MM.1S (cell line): Measurements from ENCODE around the gene RSBN1.

Source experiments
- DNase-seq: peaks from one replicate; pipeline ENCODE4 v3.0.0-alpha.2; 2015
- H2AFZ ChIP-seq: fragments of 300-600 bp; sonication (generic); 2 replicates; pipeline ENCODE4 v1.6.0; 2016; ENCODE audit warnings: antibody characterized with exemption, low read length
- H3F3A ChIP-seq: fragments of 300-600 bp; sonication (generic); 2 replicates; pipeline ENCODE4 v1.6.1; 2016; ENCODE audit warnings: mild to moderate bottlenecking, antibody characterized with exemption, low read length, moderate library complexity, mixed read lengths; ENCODE audit not compliant: insufficient read depth
- H3K27ac ChIP-seq: fragments of 300-600 bp; sonication (generic); 2 replicates; pipeline ENCODE4 v1.5.1; 2016; ENCODE audit warnings: mild to moderate bottlenecking, low read length
- H3K27me3 ChIP-seq: fragments of 300-600 bp; sonication (generic); replicated peaks from 2 replicates; pipeline ENCODE4 v1.6.0; 2016; ENCODE audit warnings: low read length; ENCODE audit not compliant: insufficient read depth
- H3K36me3 ChIP-seq: fragments of 300-600 bp; sonication (generic); replicated peaks from 2 replicates; pipeline ENCODE4 v1.6.1; 2016; ENCODE audit warnings: mild to moderate bottlenecking, low read length, mixed read lengths; ENCODE audit not compliant: insufficient read depth
- H3K4me1 ChIP-seq: fragments of 300-600 bp; sonication (generic); 2 replicates; pipeline ENCODE4 v1.6.1; 2016; ENCODE audit warnings: low read length, mixed read lengths
- H3K4me2 ChIP-seq: fragments of 300-600 bp; sonication (generic); 2 replicates; pipeline ENCODE4 v1.6.0; 2016; ENCODE audit warnings: low read depth, low read length
- H3K4me3 ChIP-seq: fragments of 300-600 bp; sonication (generic); 2 replicates; pipeline ENCODE4 v1.5.1; 2016; ENCODE audit warnings: low read length, mixed read lengths
- H3K79me2 ChIP-seq: fragments of 300-600 bp; sonication (generic); 2 replicates; pipeline ENCODE4 v1.6.1; 2016; ENCODE audit warnings: mixed run types, low read length, mixed read lengths
- H3K9ac ChIP-seq: fragments of 300-600 bp; sonication (generic); 2 replicates; pipeline ENCODE4 v1.6.1; 2016; ENCODE audit warnings: low read length, mixed read lengths
- H3K9me2 ChIP-seq: fragments of 300-600 bp; sonication (generic); replicated peaks from 2 replicates; pipeline ENCODE4 v1.6.1; 2016; ENCODE audit warnings: mild to moderate bottlenecking, low read length, mixed read lengths; ENCODE audit not compliant: insufficient read depth
- H3K9me3 ChIP-seq: fragments of 300-600 bp; sonication (generic); replicated peaks from 2 replicates; pipeline ENCODE4 v1.6.1; 2016; ENCODE audit warnings: mild to moderate bottlenecking, low read length, mixed read lengths; ENCODE audit not compliant: insufficient read depth
- H4K20me1 ChIP-seq: fragments of 300-600 bp; sonication (generic); 2 replicates; pipeline ENCODE4 v1.6.1; 2016; ENCODE audit warnings: mild to moderate bottlenecking, low read length, moderate library complexity, mixed read lengths; ENCODE audit not compliant: insufficient read depth
- CTCF ChIP-seq: fragments of 300-600 bp; sonication (generic); IDR thresholded peaks from 2 replicates; pipeline ENCODE4 v1.5.1; 2016; ENCODE audit warnings: antibody characterized with exemption, low read length, mixed read lengths
- EZH2 ChIP-seq: fragments of 300-600 bp; sonication (generic); optimal IDR thresholded peaks from 2 replicates; pipeline ENCODE3; 2017; ENCODE audit warnings: low read depth, mild to moderate bottlenecking, antibody characterized with exemption, low read length, mixed read lengths
- EZH2phosphoT487 ChIP-seq: fragments of 300-600 bp; sonication (generic); IDR thresholded peaks from 2 replicates; pipeline ENCODE4 v1.6.1; 2018; ENCODE audit warnings: antibody characterized with exemption, low read length

Gene RSBN1

DNA sequence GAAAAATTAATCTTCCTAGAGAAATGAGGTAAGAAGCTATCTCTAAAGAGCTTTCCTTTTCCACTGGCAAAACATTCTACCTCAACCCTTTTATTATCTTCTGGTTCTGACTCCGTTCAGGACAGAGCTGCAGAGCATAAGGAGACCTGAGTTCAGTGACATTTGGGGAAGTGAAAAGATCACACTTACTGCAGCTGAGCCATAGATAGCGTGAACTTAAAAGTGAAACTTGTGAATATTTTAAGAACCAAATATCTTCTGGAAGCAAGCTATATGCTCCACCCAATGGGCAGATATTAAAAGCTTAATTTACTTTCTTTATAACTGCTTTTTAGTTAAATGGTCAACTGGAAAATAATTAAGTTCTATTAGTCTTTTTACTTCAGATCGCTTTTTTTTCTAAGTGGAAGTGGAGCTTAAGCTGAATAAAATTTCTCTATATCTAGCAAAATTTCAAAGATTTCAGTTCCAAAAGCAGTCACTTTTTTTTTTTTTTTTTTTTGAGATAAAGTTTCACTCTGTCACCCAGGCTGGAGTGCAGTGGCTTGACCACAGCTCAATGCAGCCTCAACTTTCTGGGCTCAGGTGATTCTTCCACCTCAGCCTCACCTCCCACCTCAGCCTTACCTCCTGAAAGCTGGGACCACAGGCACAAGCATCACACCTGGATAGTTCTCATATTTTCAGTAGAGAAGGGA is 47.4 kb upstream of the RSBN1 start:
- Histone ChIP-seq H3F3A (peaks cover 17% of the 10 kb centered on the region), H4K20me1 (no peaks in the 10 kb centered on the region), H3K4me2 (peak overlapping the region; percentile 50), H3K4me3 (no peak overlapping the region), H3K36me3 (no peaks in the 10 kb centered on the region), H3K4me1 (peaks cover 14% of the 10 kb centered on the region), H3K9me2 (no peaks in the 10 kb centered on the region), H3K27ac (peak overlapping the region; percentile 39; the same call in 1 of the 2 replicates), H3K9ac (no peak overlapping the region), H3K79me2 (no peaks in the 10 kb centered on the region), H2AFZ (no peak overlapping the region), H3K27me3 (no peaks in the 10 kb centered on the region), H3K9me3 (no peaks in the 10 kb centered on the region)
- TF ChIP-seq EZH2, result no peak
- TF ChIP-seq EZH2phosphoT487, result no peak
- no peak for TF ChIP-seq CTCF
- peak; percentile 46 for DNase-seq

DNA sequence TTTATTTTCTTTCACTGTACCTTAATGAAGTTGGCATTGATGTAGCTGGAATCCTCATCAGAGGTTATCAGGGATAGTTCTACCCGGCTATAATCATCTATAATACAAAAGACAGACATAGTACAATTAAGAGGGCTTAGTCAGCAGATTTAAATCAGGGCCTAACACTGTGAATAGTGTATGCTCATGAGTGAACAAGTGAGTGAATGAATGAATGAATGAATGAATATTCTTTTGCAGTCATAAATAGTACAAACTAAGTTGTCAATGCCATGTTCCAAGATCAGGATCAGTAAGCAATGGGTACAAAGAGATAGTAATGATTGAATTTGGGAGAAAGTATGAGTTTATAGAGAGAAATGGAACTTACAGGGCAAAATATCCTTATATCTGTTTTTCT is 46.7 kb upstream of the RSBN1 start:
- peak overlapping the region; percentile 39; the same call in 1 of the 2 replicates for H3K27ac ChIP-seq
- no peaks in the 10 kb centered on the region for H3K36me3 ChIP-seq
- no peaks in the 10 kb centered on the region for H3K27me3 ChIP-seq
- H3K4me1 ChIP-seq, result peaks cover 14% of the 10 kb centered on the region
- TF ChIP-seq EZH2phosphoT487 (no peak), EZH2 (no peak), CTCF (no peak)
- no peak overlapping the region for H3K4me3 ChIP-seq
- H3K4me2 ChIP-seq, result peak overlapping the region; percentile 50
- H3F3A ChIP-seq, result peaks cover 17% of the 10 kb centered on the region
- H3K9ac ChIP-seq, result no peak overlapping the region
- no peak for DNase-seq
- no peaks in the 10 kb centered on the region for H4K20me1 ChIP-seq
- H2AFZ ChIP-seq, result no peak overlapping the region
- H3K9me2 ChIP-seq, result no peaks in the 10 kb centered on the region
- H3K9me3 ChIP-seq, result no peaks in the 10 kb centered on the region
- H3K79me2 ChIP-seq, result no peaks in the 10 kb centered on the region

DNA sequence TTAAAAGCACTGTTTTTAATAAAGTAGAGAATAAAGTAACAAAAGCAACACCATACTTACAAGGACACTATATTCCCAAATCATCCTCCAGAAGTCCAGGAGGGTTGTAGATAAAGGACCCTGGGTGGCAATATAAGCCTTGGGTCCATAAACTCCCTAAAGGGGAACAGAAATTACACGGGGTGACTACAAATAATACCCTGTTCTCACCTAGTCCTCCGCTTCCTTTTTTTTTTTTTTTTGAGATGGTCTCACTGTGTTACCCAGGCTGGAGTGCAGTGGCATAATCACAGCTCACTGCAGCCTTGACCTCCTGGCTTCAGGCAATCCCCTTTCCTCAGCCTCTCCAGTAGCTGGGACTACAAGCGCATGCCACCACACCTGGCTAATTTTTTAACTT is 46.1 kb upstream of the RSBN1 start:
- Histone ChIP-seq H3K4me2 (no peak overlapping the region), H3K9me2 (no peaks in the 10 kb centered on the region), H3K27me3 (no peaks in the 10 kb centered on the region), H3K9ac (no peak overlapping the region), H3K9me3 (no peaks in the 10 kb centered on the region), H3K79me2 (no peaks in the 10 kb centered on the region), H3K4me1 (peaks cover 14% of the 10 kb centered on the region), H2AFZ (no peak overlapping the region), H3K36me3 (no peaks in the 10 kb centered on the region), H3K27ac (no peak overlapping the region), H3K4me3 (no peak overlapping the region), H3F3A (peaks cover 17% of the 10 kb centered on the region), H4K20me1 (no peaks in the 10 kb centered on the region)
- no peak for DNase-seq
- TF ChIP-seq EZH2 (no peak), EZH2phosphoT487 (no peak), CTCF (no peak)
